Lower leg skin (tissue), 4 donors: ENCODE measurements around the gene MTX3. TPM values are rescaled to one million over a fixed set of nuclear protein-coding genes. Genes with fewer than 3 reads are reported as not detected.

ENCODE experiments used
- DNase-seq, 2 donors: peaks; one replicate each; pipeline ENCODE4 v3.0.0-alpha.2; 2019; ENCODE audit warnings: low spot score in 2 of 2
- H3K4me3 ChIP-seq: fragments of 200-600 bp; sonication (generic); 2 replicates; pipeline ENCODE4 v1.5.1; 2017; ENCODE audit warnings: mild to moderate bottlenecking, low read depth; ENCODE audit not compliant: poor library complexity, severe bottlenecking
- POLR2A ChIP-seq, 2 donors: fragments of 450-650 bp; IDR thresholded peaks; one replicate each; pipeline ENCODE4 v1.6.1; 2016 to 2017; ENCODE audit warnings: antibody characterized with exemption in 2 of 2, mild to moderate bottlenecking in 1 of 2, moderate library complexity in 1 of 2
- WGBS, 2 donors: methylation state at CpG; one replicate each; pipeline ENCODE4 v1.1.5; 2018; 5-methylcytosine and 5-hydroxymethylcytosine counted together
- intact Hi-C: fragments of 100-400 bp; cut with DNase I; formaldehyde crosslinking; loops from one replicate; pipeline ENCODE4 v1.15.0; 2023; ENCODE audit warnings: low total_unique reads
- total RNA-seq, 4 donors: library from RNA; depleted of rRNA; stranded (reverse); fragments of >200 nt; gene quantifications; one replicate each; pipeline ENCODE4 v1.1.0, GENCODE V29; 2016
- TF ChIP-seq, protein P1 (sequence below), 3 donors: fragments of 450-650 bp; IDR thresholded peaks; one replicate each; pipeline ENCODE4 v1.5.1; 2016; ENCODE audit warnings: antibody characterized with exemption in 3 of 3, mild to moderate bottlenecking in 3 of 3, moderate library complexity in 2 of 3

MTX3 gene
- total RNA-seq, 4 donors from 2014 or later, result 8.6 to 13.9 (median 10.2) TPM

DNA sequence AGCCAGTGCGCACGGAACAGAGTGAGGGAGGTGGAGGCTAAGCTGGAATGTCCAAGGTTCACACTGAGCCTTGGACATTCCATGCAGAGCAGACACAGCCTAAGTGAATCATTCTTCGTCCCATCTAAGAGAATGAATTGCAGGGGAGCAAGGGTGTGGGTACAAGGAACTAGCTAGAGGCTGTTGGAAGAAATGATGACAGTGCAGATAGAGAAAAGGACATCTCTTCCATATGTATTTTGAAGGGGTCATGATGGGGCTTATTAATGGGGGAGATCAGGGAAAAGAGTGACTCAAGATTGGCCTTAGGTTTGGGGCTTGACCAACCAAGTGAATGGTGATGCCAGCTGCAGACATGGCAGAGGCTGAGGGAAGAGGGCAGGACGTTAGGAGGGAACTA is 59.2 kb downstream of the MTX3 start:
- no peak overlapping the region for H3K4me3 ChIP-seq
- no peak for DNase-seq
- 76 to 80% methylated on average over 4 of the region's 4 CpGs for WGBS, 2 donors
- intact Hi-C loops, result no loop called here
- TF ChIP-seq POLR2A (IDR thresholded peaks at IDR 0.05), result no peak
- TF ChIP-seq, protein P1, sequence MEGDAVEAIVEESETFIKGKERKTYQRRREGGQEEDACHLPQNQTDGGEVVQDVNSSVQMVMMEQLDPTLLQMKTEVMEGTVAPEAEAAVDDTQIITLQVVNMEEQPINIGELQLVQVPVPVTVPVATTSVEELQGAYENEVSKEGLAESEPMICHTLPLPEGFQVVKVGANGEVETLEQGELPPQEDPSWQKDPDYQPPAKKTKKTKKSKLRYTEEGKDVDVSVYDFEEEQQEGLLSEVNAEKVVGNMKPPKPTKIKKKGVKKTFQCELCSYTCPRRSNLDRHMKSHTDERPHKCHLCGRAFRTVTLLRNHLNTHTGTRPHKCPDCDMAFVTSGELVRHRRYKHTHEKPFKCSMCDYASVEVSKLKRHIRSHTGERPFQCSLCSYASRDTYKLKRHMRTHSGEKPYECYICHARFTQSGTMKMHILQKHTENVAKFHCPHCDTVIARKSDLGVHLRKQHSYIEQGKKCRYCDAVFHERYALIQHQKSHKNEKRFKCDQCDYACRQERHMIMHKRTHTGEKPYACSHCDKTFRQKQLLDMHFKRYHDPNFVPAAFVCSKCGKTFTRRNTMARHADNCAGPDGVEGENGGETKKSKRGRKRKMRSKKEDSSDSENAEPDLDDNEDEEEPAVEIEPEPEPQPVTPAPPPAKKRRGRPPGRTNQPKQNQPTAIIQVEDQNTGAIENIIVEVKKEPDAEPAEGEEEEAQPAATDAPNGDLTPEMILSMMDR (IDR thresholded peaks at IDR 0.05), result no peak

GRCh38 chr5:79931409-79931808 is 59.7 kb downstream of the MTX3 start:
- WGBS, 2 donors, result 94% methylated on average over 2 of the region's 2 CpGs
- intact Hi-C loops, result no loop called here
- no peak overlapping the region for H3K4me3 ChIP-seq
- no peak for DNase-seq
- TF ChIP-seq, protein P1 (IDR thresholded peaks at IDR 0.05), result no peak
- TF ChIP-seq POLR2A (IDR thresholded peaks at IDR 0.05), result no peak

DNA sequence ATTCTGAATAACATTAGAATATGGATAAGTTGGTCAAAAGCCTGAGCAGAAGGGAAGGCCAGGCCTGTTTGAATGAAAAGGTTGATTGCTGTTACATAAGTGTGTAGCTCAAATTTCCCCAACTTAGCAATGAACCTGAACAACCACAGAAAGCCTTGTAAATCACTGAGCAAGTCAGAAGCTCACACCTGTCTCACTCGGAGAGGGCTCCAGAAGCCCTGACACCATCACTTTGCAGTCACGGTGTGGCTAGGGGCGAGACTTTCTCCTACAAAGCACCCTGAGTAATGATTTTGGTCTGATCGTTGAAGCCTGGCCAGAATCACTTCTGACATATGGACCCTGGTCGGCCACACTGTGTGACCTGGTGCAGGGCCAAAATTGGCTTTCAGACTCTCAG is 62.0 kb downstream of the MTX3 start:
- TF ChIP-seq POLR2A (IDR thresholded peaks at IDR 0.05), result no peak
- TF ChIP-seq, protein P1 (IDR thresholded peaks at IDR 0.05), result no peak
- H3K4me3 ChIP-seq, result no peak overlapping the region
- WGBS, 2 donors, result 73 to 75% methylated on average over 5 of the region's 5 CpGs
- DNase-seq, result no peak
- intact Hi-C loops, result no loop called here

Other genes with a start within 250 kb of the MTX3 start
- 1 to 10 TPM in 1 of 4 donors, under 1 TPM in 3; 0.08 to 2.0 (median 0.51) TPM for gene THBS4, start 44.1 kb upstream of the MTX3 start, total RNA-seq